ENCODE results near the gene CAND2. TPM values are rescaled to one million over a fixed set of nuclear protein-coding genes. Genes with fewer than 3 reads are reported as not detected.

Gene CAND2
- 0.35 TPM for polyA plus RNA-seq

DNA sequence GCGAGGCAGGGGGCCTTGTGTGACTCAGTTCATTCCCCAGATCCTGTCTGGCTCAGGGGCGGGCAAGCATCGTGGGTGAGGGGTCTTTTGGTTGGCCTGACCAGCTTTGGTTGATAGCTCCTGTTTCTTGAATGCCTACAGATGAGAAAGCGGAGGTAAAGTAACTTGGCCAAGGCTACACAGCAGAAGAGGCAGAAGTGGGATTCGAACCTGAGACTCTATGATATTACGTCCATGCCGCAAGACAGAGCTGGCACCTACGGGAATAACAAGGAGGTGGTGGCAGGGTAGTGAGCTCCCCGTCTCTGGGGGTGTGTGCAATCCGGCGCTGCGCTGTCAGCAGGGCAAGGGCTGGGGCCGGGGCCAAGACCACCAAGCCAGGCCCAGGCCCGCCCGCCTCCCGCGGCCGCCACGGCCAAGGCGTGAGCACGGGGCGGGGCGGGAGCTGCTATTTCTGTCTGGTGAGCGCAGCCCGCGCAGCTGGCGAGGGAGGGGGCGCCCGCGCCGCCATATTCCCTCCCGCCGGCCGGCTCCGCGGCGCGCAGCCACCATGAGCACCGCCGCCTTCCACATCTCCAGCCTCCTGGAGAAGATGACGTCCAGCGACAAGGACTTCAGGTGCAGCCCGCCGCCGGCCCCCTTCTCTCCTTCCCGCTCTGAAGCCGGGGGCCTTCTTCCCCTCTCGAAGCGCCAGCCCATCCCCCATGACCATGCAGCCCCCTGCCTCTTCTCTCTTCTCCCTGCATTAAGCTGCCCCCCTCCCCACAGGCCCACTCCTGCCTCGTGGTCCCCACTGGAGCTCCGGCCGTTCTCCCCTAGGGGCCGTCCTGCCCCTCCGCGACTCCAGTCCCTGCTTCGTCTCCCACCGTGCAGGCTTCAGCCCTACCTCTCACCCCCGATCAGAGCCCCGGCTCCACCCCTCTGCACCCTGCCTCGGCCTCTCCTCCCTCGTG is at the start of gene CAND2:
TSS of gene CAND2 (plus strand) at position 510 of the 953 bp plus-strand sequence. CDS start at position 551, 41 bp downstream.
- Mint-ChIP-seq H3K36me3 (no peaks in the 10 kb centered on the region), H3K27me3 (peaks cover 4% of the 10 kb centered on the region), H3K4me1 (peaks cover 6 to 15% (median 13%) of the 10 kb centered on the region in 3 donors), H3K9me3 (no peaks in the 10 kb centered on the region), H3K27ac (peak within 1 kb of the TSS in 2 of 3 donors; percentile 13 to 73), H3K4me3 (peak within 1 kb of the TSS; percentile 83 to 96 (median 92))

DNA sequence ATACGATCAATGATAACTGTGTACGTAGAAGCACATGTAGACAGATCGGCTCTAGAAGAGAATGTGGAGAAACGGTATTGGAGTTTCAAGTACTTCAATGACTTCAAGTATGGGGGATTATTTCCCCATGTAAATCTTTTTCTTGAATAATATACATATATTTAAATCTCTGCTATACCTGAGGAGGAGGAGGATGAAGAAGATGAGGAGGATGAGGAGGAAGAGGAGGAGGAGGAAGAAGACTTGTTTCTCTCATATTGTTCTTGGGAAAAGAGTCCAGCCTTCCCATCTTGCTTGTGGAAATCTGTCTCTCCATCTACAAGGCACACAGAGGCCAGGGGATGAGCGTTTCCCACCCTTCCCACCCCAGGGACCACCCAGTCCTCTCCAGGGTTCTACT is 48.0 kb upstream of the CAND2 start:
- Mint-ChIP-seq H3K36me3 (no peaks in the 10 kb centered on the region), H3K27me3 (peaks cover 7% of the 10 kb centered on the region), H3K9me3 (no peaks in the 10 kb centered on the region), H3K4me3 (peak overlapping the region in 1 of 4 donors; percentile 63), H3K4me1 (peaks cover 18 to 28% (median 25%) of the 10 kb centered on the region in 3 donors), H3K27ac (peak overlapping the region in 1 of 3 donors; percentile 54)

DNA sequence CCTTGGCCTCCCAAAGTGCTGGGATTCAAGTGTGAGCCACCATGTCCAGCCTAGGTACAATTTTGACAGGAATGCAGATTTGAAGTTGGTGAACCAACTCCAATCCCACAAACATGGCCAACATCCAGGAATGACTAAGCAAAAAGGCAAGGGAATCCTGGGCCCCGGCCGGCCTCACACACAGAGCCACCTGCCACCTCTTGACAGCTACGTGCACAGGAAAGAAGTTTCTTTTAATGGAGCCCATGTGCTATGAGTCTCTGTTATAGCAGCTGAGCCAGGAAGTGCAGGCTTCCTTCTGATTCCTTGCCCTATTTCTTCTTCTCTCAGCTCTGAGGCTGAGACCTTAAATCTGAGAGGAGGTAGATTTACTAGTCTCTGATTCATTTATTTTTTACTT is 46.3 kb upstream of the CAND2 start:
- H3K27ac Mint-ChIP-seq: no peak overlapping the region
- peak overlapping the region in 1 of 4 donors; percentile 87 for H3K4me3 Mint-ChIP-seq
- H3K4me1 Mint-ChIP-seq: peaks cover 18 to 28% (median 25%) of the 10 kb centered on the region in 3 donors
- peaks cover 7% of the 10 kb centered on the region for H3K27me3 Mint-ChIP-seq
- H3K9me3 Mint-ChIP-seq: no peaks in the 10 kb centered on the region
- no peaks in the 10 kb centered on the region for H3K36me3 Mint-ChIP-seq

DNA sequence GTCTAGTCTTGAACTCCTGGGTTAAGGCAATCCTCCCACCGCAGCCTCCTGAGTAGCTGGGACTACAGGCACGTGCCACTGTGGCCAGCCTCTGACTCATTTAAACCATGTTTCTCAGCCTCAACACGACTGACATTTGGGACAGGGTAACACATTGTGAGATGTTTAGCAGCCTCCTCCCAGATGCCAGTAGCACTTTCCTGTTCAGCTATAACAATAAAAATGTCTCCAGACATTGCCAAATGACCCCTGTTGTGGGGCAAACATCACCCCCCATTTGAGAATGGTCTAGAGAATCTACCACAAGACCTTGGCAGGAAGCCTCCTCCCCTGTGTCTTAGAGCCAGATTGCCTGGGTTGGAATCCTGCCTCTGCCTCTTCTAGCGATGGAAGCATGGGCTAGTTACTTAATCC is 45.8 kb upstream of the CAND2 start:
- Mint-ChIP-seq H3K9me3 (no peaks in the 10 kb centered on the region), H3K36me3 (no peaks in the 10 kb centered on the region), H3K4me1 (peaks cover 18 to 28% (median 25%) of the 10 kb centered on the region in 3 donors), H3K27me3 (peaks cover 8% of the 10 kb centered on the region), H3K4me3 (peak overlapping the region in 1 of 4 donors; percentile 87), H3K27ac (no peak overlapping the region)

DNA sequence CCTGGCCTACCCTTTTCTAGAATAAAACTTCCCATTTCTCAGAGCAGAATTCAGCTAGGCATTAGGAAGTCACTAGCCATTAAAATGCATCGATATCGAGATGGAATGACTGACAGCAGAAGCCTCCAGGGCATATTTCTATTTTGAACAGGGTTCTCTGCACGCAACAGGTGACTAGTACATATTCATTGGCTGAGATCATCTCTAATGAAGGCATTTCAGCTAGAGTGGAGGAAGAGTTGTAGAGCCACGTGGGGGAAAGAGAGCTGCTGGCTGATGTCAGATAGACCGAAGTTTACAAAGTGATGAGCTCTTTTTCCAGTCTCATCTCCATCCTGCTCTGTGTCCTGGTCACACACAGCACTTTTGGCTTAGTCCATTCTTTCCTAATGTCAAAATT is 44.9 kb upstream of the CAND2 start:
- peaks cover 8% of the 10 kb centered on the region for H3K27me3 Mint-ChIP-seq
- H3K27ac Mint-ChIP-seq: peak overlapping the region in 1 of 3 donors; percentile 3
- peaks cover 18 to 28% (median 25%) of the 10 kb centered on the region in 3 donors for H3K4me1 Mint-ChIP-seq
- no peak overlapping the region for H3K4me3 Mint-ChIP-seq
- no peaks in the 10 kb centered on the region for H3K9me3 Mint-ChIP-seq
- H3K36me3 Mint-ChIP-seq: no peaks in the 10 kb centered on the region

DNA sequence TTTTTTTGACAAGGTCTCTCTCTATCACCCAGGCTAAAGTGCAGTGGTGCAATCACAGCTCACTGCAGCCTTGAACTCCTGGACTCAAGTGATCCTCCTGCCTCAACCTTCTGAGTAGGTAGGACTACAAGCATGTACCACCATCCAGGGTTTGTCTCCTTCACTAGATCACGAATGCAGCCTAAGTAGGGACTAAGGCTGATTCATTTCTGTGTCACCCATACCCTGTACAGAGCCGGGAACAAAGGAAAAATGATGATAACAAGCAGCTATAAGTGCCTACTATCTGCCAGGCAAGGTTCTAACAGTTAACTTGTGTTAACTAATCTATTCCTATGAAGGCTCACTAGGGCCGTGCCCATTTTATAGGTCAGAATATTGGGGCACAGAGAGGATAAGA is 44.4 kb upstream of the CAND2 start:
- H3K27me3 Mint-ChIP-seq: peaks cover 7% of the 10 kb centered on the region
- H3K4me1 Mint-ChIP-seq: peaks cover 18 to 28% (median 27%) of the 10 kb centered on the region in 3 donors
- H3K9me3 Mint-ChIP-seq: no peaks in the 10 kb centered on the region
- peak overlapping the region in 1 of 3 donors; percentile 3 for H3K27ac Mint-ChIP-seq
- no peak overlapping the region for H3K4me3 Mint-ChIP-seq
- no peaks in the 10 kb centered on the region for H3K36me3 Mint-ChIP-seq

DNA sequence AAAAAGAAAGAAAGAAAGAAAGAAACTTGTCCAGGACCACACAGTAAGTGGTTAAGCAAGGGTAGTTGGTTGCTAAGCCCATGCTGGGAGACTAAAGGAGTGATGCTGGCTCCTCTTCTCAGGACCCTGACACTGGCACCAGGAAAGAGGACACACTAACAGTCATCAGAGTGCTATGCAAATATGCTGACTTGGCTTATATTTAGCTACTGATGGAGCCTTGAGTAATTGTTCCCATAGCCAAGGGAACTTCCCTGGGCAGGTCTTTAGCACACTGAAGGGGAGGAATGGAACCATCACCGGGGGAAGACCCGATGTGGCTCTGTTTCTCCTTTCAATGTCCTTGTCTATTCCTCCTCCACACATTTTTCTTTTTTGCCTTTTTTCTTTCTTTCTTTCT is 43.7 kb upstream of the CAND2 start:
- Mint-ChIP-seq H3K27ac (no peak overlapping the region), H3K27me3 (peaks cover 7% of the 10 kb centered on the region), H3K9me3 (no peaks in the 10 kb centered on the region), H3K4me3 (no peak overlapping the region), H3K4me1 (peaks cover 18 to 32% (median 27%) of the 10 kb centered on the region in 3 donors), H3K36me3 (no peaks in the 10 kb centered on the region)

DNA sequence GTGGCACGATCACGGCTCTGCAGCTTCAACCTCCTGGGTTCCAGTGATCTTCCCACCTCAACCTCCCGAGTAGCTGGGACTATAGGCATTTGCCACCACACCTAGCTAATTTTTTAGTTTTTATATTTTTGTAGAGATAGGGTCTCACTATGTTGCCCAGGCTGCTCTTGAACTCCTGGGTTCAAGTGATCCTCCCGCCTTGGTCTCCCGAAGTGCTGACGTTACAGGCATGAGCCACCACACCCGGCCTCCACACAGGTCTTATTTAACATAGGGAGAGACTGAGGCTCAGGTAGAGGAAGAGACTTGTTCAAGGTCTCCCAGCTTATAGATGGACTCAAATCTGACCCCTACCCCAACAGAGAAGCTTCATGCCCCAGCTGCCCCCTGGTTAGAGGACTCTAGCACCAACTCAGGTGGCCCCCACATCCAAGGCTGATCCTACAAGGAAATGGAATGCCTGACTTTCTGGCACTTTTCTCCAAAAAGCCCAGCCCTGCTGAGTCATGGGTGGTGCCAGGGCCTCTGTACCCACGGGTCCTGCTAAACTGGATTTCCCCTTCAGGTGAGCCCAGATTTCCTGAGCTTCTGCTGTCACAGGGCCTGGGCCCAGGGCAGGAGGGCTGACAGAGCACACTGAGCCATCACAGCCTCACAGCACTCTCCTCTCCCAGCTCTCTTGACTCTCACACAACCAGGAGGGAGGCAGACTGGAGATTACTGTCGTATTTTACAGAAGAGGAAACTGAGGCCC is 43.0 kb upstream of the CAND2 start:
- Mint-ChIP-seq H3K4me3 (no peak overlapping the region), H3K9me3 (no peaks in the 10 kb centered on the region), H3K27ac (no peak overlapping the region), H3K4me1 (peaks cover 17 to 32% (median 28%) of the 10 kb centered on the region in 3 donors), H3K36me3 (no peaks in the 10 kb centered on the region), H3K27me3 (peaks cover 5% of the 10 kb centered on the region)

DNA sequence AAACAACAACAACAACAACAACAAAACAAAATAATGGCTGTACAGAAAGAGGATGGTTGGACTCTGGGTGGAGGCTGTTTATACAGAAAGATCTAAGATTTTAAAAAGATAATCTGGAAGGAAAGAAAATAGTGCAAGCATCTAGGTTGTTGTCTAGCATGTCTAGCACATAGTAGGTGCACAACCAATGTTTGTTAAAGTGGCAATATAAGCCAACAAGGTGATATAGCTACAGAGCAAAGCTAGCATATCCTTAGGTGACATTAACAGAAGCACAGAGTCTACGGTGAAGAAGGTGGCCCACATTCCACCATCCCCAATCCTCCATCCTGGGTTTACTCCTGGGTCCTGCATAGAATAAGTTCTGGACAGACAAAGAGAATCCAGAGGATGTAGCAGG is 42.2 kb upstream of the CAND2 start:
- Mint-ChIP-seq H3K36me3 (no peaks in the 10 kb centered on the region), H3K27me3 (peaks cover 5% of the 10 kb centered on the region), H3K9me3 (no peaks in the 10 kb centered on the region), H3K27ac (no peak overlapping the region), H3K4me3 (no peak overlapping the region), H3K4me1 (peaks cover 13 to 29% (median 24%) of the 10 kb centered on the region in 3 donors)

DNA sequence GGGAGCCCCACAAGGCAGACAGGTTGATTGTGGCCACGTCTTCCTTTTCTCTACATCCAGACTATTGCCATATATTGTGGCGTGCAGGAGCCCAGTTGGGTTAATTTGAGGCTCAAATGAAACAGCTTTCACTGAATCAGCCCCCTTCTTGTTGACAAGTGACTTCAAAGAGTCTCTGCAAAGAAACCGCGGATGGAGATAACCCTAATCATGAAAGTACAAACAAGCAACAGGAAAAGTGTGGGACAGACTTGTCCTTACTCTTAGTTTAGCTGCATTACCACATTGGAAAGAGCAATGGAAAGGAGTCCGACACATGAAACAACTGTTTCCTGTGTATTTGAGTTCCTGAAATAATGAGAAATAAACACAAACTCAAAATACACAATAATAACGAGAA is 40.7 kb upstream of the CAND2 start:
- Mint-ChIP-seq H3K27ac (no peak overlapping the region), H3K4me1 (peaks cover 2 to 16% (median 12%) of the 10 kb centered on the region in 3 donors), H3K27me3 (peaks cover 8% of the 10 kb centered on the region), H3K36me3 (no peaks in the 10 kb centered on the region), H3K4me3 (no peak overlapping the region), H3K9me3 (no peaks in the 10 kb centered on the region)

DNA sequence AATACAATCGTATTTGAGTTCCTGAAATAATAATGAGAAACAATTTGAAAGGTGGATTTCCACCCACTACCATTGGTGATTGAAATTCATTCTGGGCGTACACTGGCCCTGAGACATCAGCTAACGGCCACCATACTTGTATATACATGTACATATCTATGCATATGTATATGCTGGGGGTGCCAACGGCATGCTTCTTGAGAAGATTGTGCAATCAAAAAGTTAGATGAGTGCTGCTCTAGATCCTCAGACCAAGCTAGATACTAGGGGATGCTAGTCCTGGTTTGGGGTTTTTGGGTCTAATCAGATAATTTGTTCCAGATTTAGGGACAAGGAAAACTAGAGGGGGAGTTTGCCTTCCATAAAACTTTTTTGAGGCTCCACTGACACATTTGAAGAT is 40.3 kb upstream of the CAND2 start:
- no peaks in the 10 kb centered on the region for H3K9me3 Mint-ChIP-seq
- H3K4me1 Mint-ChIP-seq: peaks cover 2 to 16% (median 11%) of the 10 kb centered on the region in 3 donors
- no peaks in the 10 kb centered on the region for H3K36me3 Mint-ChIP-seq
- no peak overlapping the region for H3K27ac Mint-ChIP-seq
- peaks cover 8% of the 10 kb centered on the region for H3K27me3 Mint-ChIP-seq
- no peak overlapping the region for H3K4me3 Mint-ChIP-seq

DNA sequence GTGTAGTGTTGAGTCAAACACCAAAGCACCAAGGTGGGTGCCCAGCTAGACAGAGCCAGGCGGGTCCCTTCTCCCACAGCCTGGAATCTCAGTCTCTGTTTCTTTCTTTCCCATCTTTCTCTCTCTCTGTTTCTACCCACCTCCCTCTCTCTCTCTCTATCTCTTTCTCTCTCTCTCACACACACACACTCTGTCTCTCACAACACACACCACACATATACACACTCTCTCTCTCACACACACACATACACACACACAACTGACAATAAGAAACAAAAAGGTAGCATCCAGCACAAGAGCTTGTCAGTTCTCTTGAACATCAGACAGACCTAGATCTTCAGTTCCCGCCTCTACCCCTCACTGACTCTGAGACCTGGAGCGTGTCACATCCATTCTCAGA is 39.8 kb upstream of the CAND2 start:
- Mint-ChIP-seq H3K9me3 (no peaks in the 10 kb centered on the region), H3K4me1 (peaks cover 2 to 16% (median 11%) of the 10 kb centered on the region in 3 donors), H3K36me3 (no peaks in the 10 kb centered on the region), H3K4me3 (no peak overlapping the region), H3K27me3 (peaks cover 8% of the 10 kb centered on the region), H3K27ac (no peak overlapping the region)

DNA sequence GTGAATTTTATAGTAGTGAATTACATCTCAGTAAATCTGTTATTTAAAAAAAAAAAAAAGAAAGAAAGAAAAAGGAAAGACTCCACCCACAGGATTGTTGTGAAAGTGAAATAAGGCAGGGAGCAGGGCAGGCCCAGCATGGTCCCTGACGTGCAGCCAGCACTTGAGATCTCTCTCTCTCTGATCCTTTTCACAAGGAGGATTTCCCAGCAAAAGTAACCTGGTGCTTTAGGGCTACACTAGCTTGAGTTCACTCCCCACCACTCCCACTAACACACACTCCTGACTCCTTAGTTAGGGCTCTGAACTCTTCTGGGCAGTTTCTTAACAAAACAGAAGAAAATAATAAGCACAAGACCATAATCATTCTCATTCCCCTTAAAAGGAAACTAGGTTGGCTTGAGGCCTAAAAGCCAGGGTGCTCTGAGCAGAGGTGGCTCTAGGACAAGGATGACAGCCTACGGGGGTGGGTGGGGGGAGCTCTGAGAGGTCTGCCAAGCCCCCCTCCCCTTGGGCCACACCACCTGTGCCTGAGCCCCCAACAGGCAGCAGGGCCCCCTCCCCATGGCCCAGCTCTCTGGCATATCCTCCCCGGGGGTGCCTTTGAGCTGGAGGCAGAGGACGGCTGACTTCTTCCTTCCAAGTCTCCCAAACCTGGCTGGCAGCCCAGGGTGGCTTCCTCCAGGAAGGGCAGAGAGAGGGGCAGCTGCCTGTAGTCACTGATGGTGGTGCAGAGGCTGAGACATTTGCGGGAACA is 38.3 kb upstream of the CAND2 start:
- Mint-ChIP-seq H3K4me1 (peaks cover 4 to 10% (median 5%) of the 10 kb centered on the region in 3 donors), H3K27me3 (peaks cover 9% of the 10 kb centered on the region), H3K27ac (no peak overlapping the region), H3K4me3 (no peak overlapping the region), H3K9me3 (peaks cover 0 to 2% (median 0%) of the 10 kb centered on the region in 3 donors), H3K36me3 (no peaks in the 10 kb centered on the region)

DNA sequence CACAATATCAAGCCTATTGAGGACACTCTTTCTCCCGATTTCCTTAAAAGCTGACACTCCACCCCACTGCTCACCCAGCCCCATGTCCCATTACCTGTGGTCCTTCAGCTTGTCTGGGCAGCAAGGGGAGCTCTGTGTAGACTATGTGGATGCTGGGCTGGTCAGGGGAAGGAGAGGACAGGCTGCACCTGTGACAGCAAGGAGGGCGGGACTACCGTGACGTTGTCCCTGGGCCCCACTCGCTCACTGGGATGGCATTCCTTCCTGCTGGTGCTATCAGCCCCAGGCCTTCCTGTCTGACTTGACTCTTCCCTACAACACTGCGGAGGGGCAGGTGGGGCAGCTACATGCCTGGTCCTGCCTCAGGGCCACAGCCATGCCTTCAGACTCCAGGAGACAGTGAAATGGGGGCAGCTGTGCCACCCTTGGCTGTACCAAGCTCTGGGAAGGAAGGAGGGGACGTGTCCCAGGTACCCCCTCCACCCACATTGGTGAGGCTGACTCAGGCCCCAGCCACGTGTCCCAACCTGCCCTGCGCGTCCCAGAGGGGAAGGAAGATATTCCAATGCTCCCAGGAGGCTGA is 37.3 kb upstream of the CAND2 start, which contains the start of gene TMEM40:
TSS of gene TMEM40 (minus strand) at position 163 of the 583 bp plus-strand sequence. CDS start 9,427 bp downstream, outside the sequence.
- no peaks in the 10 kb centered on the region for H3K36me3 Mint-ChIP-seq
- peaks cover 4 to 10% (median 5%) of the 10 kb centered on the region in 3 donors for H3K4me1 Mint-ChIP-seq
- no peak within 1 kb of the TSS for H3K4me3 Mint-ChIP-seq
- no peak within 1 kb of the TSS for H3K27ac Mint-ChIP-seq
- H3K9me3 Mint-ChIP-seq: peaks cover 0 to 2% (median 0%) of the 10 kb centered on the region in 3 donors
- H3K27me3 Mint-ChIP-seq: peaks cover 10% of the 10 kb centered on the region

Measured in IgD-negative memory B cell (primary cell).